Measurements from ENCODE around the gene TXK.

TXK gene

DNA sequence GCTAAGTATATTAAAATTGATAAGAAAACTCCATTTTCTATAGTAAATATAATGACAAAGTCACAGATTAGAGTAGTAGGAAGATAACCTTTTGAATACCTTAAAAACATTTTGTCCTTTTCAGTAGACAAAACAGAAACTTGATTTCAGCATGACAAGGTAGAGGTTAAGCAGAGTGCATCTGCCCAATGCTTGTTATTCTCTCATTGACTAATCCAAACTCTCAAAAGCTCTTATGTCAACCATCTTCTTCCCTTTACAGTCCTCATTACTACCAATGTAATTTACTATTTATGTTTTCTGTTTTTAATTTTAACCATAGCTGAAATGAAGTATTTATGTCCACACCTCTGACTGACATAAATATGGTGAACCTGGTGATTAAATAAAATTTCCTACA, 106.4 kb downstream of the TXK start:
- in situ Hi-C loops (cut with MboI; ENCODE audit: low sequenced_read_pairs), result no loop called here

DNA sequence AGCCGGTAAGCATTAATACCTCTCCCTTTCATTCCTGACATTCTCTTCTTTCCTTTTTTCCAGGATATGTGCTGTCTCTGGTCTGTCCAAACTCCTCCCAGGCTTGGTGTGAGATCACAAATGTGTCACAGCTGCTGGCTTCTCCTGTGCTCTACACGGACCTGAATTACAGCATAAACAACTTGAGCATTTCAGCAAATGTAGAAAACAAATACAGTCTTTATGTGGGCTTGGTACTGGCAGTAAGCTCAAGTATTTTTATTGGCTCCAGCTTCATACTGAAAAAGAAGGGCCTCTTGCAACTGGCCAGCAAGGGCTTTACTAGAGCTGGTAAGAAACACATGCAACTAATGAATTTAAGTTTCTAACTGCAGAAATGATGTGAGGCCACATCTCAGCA, 109.0 kb downstream of the TXK start:
- in situ Hi-C loops (cut with MboI; ENCODE audit: low sequenced_read_pairs), result no loop called here

DNA sequence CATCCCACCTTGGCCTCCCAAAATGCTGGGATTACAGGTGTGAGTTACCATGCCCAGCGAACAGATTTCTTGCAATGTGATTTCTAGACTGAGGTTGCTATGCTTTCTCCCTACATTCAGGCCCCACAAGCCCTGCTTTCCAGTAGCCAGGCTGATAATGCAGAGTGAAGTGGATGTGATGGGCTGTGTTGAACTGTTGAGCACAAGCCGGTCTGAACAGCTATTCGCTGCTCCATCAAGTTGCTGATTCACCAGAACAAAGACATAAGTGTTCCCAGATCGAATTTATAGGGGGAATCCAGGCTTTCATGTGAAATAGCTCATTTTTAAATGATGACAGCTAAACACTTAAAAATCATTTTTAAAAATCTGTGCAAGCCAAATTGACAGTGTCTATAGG, 109.5 kb downstream of the TXK start:
- in situ Hi-C loops (cut with MboI; ENCODE audit: low sequenced_read_pairs), result no loop called here

DNA sequence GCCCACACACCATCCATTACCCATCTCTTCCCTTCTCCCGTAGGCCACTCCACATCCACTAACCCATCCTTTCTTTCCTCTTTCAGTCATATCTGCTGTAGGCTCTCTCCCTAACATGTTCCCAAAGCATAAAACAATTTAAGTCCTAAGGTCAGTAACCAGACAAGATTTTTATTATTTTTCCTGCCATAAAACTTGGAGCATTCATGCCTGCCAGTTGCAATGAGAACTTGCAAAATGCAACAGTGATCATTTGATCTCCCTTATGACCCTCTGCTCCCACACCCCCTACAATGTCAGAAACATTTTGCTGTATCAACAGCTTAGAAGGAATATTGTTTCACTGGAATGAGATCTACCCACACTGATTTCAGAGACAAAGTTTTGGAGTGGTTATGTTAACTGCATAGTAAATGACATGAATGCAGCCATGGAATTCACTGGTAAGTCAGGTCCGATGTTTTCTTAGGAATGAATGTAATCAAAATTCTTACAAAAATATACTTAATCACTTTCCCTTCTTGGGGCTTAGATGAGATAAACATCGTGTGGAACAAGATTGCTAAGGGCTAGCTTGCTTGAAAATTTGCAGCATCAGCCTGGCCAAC, 111.8 kb downstream of the TXK start:
- in situ Hi-C loops (cut with MboI; ENCODE audit: low sequenced_read_pairs), result no loop called here

DNA sequence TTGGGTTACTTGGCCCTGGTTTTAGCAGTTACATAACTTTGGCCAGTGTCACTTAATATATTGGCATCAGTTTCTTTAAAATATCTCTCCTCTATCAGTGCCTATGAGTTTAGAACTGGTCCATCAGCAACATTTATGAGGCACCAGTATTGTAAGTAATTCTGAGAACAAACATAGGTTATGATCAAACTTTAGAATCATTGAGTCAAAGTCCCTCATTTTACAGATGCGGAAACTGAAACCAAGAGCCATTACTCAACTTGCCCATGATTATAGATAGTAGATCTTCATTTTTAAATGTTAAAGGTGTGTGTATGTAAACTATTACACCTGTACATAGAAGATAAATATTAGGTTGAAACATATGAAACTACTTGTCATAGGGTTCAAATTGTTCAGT, 113.0 kb downstream of the TXK start:
- in situ Hi-C loops (cut with MboI; ENCODE audit: low sequenced_read_pairs), result no loop called here

DNA sequence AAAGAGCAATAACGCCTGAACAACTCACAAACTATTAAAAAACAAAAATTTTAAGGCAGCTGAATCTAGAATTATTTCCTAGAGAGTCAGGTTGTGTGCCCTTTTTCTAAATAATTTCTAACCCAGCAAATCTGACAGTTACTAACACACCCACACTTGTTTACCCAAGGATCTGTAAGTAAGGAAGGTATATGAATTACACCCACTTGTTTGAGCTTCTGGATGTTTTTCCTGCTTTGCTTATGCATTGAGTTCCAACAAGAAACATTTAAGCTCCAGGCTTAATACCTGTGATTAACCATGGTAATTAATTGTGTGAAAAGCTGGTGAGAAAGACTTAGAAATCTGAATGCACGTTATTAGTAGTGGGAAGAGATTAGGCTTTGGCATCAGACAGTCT, 115.9 kb downstream of the TXK start:
- in situ Hi-C loops (cut with MboI; ENCODE audit: low sequenced_read_pairs), result no loop called here

DNA sequence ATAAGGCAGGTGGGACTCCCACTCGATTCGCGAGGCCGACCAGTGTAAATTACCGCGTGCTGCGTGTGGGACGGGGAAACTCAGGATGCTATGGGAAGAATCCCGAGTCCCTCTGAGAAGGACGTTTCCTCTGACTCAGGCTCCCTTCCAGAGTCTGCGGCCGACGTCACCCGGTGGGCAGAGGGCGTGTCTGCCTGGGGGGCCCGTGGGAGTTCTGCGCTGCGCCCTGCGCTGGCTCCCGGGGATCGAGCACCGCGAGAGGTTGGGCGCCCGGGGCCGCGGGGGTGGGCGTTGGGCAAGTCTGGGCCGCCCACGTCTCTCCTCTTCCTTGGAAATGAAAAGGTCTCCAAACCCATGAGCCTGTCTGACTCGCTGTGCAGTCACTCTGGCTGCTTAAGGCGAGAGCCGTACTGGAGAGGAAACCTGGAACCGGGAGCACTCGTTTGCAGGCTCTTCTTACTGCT, 116.9 kb downstream of the TXK start:
- in situ Hi-C loops (cut with MboI; ENCODE audit: low sequenced_read_pairs), result no loop called here
